Renal cortical epithelial cell (primary cell): ENCODE measurements around the gene ANAPC4. TPM values are rescaled to one million over a fixed set of nuclear protein-coding genes. Genes with fewer than 3 reads are reported as not detected.
"Not testable (repeated sequence)": the region's sequence is repeated elsewhere in the genome, so short reads cannot be mapped to it uniquely, and the experiment has no call there.

Experiments used
- DNase-seq: peaks from one replicate; pipeline ENCODE4 v3.0.0-alpha.2; 2011; ENCODE audit warnings: low read depth
- total RNA-seq: library from RNA; depleted of rRNA; stranded (reverse); fragments of >200 nt; gene quantifications from 2 replicates; pipeline ENCODE4 v1.2.3, GENCODE V29; 2014

ANAPC4 gene, protein sequence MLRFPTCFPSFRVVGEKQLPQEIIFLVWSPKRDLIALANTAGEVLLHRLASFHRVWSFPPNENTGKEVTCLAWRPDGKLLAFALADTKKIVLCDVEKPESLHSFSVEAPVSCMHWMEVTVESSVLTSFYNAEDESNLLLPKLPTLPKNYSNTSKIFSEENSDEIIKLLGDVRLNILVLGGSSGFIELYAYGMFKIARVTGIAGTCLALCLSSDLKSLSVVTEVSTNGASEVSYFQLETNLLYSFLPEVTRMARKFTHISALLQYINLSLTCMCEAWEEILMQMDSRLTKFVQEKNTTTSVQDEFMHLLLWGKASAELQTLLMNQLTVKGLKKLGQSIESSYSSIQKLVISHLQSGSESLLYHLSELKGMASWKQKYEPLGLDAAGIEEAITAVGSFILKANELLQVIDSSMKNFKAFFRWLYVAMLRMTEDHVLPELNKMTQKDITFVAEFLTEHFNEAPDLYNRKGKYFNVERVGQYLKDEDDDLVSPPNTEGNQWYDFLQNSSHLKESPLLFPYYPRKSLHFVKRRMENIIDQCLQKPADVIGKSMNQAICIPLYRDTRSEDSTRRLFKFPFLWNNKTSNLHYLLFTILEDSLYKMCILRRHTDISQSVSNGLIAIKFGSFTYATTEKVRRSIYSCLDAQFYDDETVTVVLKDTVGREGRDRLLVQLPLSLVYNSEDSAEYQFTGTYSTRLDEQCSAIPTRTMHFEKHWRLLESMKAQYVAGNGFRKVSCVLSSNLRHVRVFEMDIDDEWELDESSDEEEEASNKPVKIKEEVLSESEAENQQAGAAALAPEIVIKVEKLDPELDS
- total RNA-seq = 26.2 and 43.6 TPM in 2 replicates

DNA sequence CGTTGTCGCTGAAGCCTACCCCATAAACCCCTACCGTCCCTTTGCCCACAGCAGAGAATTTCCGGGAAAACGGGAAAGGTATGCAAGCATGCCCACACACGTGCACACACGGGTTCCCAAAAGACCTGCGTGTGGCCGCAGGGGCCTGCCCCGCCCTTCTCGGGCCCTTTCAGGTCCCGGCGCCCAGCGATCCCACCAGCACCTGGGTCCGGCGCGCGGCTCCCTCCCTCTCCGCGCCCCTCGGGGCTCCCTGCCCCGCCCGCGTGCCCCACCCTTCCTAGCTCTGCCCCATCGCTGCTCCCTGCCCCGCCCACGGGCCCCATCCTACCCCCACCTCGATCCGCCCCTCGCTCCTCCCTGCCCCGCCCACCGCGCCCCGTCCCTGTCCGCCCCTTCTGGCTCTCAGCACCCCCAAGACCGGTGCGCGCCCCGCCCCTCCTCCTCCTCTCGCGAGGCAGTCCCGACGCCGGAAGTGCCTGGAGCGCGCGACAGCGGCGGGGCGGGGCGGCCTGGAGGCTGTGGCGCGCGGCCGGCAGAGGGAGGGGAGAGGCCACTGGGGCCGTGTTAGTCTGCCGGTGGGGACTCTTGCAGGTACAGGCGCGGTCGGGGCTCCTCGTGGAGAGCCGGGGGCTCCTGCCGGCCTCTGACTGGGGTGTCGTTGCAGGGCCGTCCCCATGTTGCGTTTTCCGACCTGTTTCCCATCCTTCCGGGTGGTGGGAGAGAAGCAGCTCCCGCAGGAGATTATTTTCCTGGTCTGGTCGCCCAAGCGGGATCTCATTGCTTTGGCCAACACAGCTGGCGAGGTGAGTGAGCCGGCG, at the start of gene ANAPC4:
Gene ANAPC4, plus strand, starts transcription at position 510 of the 818 bp plus-strand sequence. Its CDS starts 165 bp downstream, at position 675.
- peak; percentile 72 for DNase-seq

DNA sequence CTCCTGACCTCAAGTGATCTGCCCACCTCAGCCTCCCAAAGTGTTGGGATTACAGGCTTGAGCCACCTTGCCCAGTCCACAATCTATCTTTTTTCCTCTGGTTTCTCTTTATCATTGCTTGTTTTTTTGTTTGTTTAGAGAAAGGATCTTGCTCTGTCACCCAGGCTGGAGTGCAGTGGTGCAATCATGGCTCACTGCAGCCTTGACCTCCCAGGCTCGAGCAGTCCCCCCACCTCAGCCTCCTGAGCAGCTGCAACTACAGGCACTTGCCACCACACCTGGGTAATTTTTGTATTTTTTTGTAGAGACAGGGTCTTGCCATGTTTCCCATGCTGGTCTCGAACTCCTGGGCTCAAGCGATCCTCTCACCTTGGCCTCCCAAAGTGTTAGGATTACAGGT, 48.6 kb upstream of the ANAPC4 start:
- DNase-seq = not testable (repeated sequence)

DNA sequence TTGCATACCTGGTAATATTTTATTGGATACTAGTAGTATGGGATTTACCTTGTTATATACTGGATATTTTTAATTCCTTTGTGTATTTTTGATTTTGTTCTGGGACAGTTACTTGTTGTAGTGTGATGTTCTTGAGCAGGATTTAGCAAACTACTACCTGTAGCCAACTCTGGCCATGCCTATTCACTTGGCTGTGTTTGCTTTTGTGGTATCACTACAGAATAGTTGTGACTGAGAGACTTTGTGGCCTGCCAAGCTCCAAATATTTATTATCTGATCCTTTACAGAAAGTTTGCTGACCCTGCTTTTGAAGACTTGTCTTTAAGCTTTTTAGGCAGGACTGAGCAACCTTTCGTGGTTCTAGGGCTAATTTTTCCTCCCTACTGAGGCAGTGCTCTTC, 46.7 kb upstream of the ANAPC4 start:
- no peak for DNase-seq

DNA sequence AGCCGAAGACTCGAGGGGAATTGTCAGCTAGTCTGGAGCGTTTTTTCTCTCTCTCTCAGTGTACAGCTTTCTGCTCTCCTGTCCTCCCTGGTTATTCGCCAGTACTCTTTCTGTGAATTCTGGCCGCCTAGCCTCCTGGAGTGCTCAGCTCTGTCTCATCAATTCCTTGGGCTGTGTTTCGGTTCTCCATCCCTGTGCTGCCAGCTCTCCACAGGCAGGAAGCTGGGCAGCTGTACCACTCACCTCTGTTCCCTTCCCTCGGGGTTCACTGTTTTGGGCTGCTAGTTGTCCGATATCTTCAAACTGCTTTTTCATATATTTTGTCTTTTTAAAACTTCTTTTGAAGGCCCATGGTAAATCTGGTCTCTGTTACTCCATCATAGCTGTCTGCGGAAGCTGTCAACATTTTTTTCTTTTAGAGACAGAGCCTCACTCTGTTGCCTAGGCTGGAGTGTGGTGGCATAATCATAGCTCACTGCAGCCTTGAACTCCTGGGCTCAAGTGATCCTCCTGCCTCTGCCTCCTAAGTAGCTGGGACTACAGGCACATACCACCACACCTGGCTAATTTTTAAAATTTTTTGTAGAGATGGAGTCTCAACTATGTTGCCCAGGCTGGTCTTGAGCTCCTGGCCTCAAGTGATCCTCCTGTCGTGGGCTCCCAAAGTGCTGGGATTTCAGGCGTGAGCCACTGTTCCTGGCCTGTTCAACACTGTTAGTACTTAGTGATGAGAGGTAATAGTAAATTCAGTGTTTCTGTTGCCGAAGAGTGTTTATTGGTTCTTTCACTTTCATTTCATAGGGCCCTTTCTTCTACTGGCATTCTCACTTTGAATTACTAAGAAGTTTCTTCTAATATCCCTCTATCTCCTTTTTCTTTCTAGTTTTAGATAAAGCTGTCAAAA, 45.9 kb upstream of the ANAPC4 start:
- DNase-seq = no peak

DNA sequence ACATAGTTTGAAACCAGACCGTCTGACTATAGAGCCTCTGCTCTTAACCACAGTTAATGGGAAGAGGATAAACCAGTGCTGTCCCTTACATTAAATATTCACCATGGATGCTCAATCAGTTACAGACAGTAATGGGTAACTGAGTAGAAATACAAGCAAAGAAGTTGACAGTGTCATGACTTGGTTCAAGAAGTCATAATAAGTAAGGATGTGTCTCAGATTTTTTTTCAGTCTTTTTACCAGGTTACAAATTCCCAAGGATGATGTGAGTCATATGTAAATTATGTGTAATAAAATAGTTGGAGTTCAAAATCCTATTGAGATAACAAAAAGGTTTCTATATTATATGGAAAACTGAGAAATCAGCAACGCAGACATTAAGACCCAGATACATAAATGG, 33.4 kb upstream of the ANAPC4 start:
- peak; percentile 76 for DNase-seq

DNA sequence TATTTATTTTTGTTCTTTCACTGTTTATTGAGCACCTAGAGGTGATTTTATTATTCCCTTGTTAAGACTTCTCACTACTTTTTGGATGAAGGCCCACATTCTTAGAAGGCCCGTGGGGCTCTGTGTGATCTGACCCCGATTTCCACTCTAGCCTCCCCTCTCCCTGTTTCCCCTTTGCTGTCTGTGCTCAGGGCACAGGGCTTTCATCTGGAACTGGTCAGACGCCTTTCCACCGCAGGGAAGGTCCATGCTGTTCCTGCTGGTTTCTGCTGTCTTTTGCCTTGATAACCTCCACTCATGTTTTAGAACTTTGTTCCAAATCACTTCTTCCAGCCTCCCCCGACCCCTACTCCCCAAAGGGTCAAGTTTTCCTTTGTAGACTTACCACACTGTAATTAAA, 31.3 kb upstream of the ANAPC4 start:
- no peak for DNase-seq

DNA sequence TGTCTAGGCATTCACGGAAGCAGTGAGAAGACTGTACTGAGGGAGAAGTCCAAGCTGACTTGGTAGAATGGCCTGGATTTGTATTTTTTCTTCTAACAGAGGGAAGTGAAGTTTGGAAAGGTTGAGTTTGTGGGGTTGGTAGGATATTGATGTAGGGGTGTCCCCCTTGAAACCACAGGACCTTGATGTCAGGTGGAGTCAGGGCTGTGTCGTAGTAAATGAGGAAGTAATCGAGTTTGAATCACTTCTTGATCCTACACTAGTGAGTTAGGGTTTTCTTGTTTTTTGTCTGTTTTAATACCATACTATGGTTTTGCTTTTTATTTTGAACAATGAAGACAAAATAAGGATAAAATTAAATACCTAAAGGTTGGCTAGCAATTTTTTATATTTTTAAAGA, 30.1 kb upstream of the ANAPC4 start:
- no peak for DNase-seq

DNA sequence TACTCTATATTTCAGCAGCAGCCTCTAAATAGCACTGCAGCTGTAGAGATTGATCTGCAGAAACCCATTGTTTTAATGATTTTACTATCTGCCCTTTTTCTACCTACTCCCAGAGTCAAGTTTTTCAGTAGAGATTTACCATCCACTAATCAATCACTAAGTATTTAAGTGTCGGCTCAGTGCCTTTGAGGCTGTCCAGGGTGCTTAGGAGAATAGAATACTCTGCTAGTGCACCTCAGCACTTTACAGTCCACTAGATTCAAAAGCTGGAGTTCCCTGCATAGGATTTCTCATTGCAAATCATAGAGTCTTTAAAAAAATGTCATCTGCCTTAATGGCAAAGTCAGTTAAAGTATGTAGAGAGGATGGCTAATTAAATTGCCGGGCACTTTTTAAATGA, 29.6 kb upstream of the ANAPC4 start:
- DNase-seq = peak; percentile 37

DNA sequence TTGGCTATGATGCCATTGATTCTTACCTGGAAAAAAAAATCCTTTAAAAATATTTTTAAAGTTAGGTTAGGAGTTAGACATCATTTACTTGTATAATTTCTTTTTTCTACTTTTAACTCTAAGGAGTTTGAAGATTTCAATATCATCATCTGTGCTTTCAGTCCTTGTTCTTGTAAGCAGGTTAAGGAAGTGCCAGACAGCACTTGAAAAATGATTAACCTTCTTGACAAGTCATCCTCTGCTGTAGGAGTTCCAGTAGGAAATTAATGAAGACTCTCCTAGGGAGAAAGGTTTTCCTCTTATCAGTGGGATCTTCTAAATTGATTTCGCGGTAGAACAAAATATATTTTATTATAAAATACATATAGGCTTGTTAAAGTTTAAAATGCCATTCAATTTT, 29.1 kb upstream of the ANAPC4 start:
- peak; percentile 57 for DNase-seq

DNA sequence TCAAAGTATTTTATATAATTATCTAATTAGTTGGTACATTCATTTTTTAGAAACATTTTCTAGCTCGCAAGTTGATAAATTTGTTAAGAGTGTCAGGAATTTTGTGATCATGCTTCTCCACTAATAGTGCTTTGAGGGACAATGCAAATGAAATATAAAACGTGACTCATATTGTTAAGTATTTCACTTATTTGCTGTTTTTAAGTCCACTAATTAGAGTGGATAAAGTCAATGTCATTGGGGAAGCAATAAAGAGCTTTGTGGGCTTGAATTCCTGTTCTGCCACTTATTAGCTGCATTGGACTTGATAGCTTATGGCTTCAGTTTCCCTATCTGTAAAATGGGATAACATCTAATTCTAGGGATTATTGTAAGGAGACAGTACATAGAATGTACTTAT, 26.5 kb upstream of the ANAPC4 start:
- peak; percentile 72 for DNase-seq

DNA sequence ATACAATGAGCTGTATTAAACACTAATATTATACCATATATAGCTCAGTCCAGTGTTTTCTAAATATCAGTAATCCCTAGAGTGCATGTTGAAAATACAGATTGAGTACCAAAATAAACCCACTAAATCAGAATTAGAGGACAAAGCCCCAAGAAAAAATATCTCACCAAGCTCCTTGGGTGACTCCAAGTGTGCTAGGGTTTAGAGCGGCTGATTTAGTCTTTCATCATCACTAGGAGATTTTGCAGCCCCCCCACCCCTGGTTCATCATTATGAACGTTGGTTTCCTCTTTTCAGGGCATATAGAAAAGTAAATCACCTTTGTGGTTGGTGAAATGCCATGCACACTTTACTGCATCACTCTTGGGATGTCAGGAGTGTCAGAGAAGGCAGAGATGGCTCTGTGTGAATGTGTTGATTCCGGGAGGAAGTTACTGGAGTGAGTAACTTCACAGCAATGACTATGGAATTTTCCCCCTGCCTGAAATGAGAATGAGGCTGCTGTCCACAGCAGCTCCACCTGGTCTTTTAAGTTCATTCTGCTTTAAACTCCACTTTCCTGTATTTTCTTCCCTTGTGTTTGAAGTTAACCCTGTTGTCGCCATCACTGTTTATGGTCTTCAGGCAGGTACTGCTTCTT, 25.2 kb upstream of the ANAPC4 start:
- DNase-seq = peak; percentile 80

DNA sequence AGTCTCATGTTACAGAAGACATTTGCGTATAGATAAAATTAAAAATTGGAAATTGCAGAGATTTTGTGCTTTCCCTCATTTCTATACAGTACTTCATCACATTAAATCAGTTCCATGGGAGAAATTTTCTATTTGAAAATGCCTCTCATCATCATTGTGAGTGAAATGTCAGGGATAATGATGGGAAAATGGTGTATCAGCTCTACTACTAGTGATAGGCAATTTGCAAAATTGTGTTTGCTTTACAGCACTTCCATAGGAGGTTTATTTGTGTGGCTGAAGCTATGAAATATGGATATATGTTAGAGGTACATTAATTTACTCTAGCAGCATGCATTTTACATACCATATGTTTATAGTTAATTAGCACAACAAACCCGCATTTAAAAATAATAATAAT, 21.0 kb upstream of the ANAPC4 start:
- DNase-seq = no peak

DNA sequence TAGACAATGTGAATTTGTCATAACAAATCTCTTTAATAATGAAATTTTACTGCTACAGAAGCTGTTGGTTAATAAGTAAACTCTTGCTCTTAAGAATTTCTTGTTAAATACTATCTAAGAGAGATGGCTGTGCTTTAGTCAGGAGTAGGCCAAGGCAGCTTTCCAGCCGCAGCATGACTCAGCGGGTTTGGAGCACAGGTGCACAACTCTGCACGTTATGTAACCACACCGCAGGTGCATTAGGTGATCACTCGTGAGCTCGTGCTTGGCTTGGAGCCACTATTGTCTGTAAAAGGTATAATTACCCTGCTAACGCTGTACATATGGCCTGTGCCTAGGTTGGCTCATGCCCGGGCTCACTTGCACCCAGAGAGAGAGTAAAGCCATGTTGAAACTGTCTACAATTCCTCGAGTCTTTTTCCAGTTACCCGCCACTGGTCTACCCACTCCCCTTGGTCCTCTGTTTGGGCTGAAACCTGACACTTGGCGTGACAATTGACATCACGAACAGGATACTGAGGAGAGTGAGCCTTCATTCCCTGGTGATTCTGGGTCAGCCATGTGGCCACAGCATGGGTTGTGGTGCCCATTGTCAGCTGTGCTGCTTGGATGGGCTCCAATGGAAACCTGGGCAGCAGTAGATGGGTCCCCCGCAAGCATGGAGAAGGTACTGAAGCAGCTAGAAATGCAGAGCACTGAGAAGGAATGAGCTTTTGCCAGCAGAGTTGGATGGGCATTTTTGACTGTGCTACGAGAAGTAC, 18.4 kb upstream of the ANAPC4 start:
- DNase-seq = peak; percentile 74

DNA sequence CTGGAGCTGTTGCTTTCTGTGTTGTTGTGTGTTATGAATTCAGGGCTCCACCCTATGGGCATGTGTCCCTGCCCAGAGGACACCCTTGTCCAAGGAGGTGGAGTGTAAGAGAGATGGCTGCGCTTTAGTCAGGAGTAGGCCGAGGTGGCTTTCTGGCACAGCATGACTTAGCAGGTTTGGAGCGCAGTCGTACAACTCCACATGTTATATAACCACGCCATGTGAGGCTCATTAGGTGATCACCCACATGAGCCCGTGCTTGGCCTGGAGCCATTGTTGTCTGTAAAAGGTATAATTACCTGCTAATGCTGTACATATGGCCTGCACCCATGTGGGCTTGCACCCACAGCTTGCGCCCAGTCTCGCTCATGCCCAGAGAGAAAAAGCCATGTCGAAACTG, 15.8 kb upstream of the ANAPC4 start:
- no peak for DNase-seq

DNA sequence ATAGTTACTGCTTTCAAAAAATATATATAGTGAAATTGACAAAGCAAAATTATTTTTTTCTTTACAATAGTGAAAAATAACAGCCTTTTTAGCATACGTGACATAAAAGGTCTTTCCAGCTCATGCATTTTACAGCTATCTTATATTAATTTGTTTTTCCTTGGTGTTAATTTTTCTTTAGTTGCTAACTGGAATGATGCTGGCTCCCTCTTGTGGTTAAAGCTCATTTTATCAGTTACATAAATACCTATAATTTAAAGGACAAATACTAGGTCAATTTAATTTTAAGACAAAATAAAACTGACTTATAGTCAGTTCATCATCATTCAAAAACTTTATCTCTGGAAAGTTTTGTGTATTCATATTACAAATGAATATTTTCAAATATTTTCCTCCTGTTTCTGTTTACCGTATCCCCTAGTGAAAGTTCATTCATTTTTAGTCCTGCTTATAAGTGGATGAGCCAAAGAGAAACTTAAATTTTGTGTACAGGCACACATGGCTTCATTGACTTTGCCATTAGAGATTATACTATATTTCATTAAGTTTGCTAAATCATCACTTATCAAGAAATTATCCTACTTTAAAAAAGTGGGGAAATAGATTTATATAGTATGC, 9.9 kb upstream of the ANAPC4 start:
- DNase-seq = peak; percentile 57

DNA sequence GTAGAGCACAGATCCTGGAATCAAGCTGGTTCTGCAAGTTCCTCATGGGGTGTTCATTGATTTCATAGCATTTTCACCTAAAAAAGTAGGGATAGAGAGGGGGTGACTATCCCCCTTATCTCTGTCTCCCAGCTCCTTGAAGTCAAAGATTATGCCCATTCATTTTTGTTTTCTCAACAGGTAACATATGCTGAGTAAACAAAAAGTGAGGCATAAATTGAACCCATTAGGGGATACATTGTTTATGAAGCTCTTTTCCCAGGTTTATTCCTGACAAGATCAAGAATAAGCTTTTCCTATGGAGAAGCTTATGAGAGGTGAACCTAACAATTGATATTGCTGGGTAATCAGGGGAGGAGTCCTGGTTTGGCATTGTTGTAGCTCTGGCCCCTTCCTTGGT, 9.2 kb upstream of the ANAPC4 start:
- DNase-seq = no peak

DNA sequence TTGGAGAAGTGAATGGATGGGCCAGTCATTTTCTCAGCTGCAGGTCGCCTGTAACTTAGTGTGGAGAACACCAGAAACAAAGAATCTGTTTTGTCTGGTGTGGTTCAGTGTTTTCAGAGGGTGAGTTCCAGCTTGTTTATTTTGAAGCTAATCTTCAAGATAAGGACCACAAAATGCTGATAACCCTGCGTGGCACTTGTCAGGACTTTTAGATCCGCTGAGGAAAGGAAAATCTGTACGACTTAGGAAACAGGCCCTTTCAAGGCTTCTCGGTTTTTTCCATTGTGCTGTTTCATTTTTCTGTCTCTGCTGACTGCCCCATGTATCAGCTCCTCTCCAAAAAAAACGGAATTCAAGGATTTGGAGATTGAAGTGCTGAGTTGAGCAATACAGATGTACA, 8.7 kb upstream of the ANAPC4 start:
- DNase-seq = no peak

DNA sequence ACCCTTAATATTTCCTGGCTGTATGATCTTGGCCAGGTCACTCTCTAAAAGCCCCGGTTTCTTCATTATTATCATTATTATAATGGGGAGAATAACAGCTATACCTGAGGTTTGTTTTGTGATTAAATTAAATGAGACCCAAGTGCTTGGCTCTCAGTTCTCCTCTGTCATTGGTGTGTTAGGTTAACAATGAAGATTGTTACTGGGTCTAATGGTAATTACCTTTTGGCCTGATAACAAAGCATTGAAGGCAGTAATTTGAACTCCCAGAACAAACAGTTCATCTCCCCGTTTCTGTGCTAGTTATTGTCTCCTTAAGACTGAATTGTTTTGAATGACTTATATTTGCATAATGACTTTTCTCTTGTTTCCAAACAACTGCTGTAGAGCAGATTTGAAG, 6.8 kb upstream of the ANAPC4 start:
- no peak for DNase-seq

DNA sequence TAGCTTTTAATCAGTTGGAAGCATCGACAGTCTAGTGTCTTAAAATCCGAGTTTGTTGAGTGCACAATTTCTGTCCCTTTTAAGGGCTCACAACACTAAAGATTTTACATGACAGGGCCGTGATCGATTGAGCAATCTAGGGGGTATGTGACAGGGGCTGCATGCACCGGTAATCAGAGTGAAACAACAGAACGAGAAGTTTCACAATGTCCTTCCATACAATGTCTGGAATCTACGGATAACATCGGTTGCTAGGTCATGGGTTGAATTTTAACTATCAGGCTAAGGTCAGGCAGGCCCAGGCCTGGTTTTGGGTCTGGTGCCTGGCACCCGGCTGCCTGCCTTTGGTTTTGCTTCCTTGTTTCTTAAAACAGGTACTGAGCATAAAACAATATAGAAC, 4.5 kb upstream of the ANAPC4 start:
- peak; percentile 89 for DNase-seq
